C4-2B (cell line): Measurements from ENCODE around the gene CNTN4.

Source experiments
- ZFX ChIP-seq: fragments of 450-650 bp; IDR thresholded peaks from 2 replicates; pipeline ENCODE4 v1.6.1; 2017
- TF ChIP-seq, protein P1 (sequence below): fragments of 450-650 bp; conservative IDR thresholded peaks from 2 replicates; pipeline ENCODE4 v1.5.1; 2017; ENCODE audit warnings: mild to moderate bottlenecking

GRCh38 chr3:2645001-2645400 is 546.3 kb downstream of the CNTN4 start:
- TF ChIP-seq, protein P1, sequence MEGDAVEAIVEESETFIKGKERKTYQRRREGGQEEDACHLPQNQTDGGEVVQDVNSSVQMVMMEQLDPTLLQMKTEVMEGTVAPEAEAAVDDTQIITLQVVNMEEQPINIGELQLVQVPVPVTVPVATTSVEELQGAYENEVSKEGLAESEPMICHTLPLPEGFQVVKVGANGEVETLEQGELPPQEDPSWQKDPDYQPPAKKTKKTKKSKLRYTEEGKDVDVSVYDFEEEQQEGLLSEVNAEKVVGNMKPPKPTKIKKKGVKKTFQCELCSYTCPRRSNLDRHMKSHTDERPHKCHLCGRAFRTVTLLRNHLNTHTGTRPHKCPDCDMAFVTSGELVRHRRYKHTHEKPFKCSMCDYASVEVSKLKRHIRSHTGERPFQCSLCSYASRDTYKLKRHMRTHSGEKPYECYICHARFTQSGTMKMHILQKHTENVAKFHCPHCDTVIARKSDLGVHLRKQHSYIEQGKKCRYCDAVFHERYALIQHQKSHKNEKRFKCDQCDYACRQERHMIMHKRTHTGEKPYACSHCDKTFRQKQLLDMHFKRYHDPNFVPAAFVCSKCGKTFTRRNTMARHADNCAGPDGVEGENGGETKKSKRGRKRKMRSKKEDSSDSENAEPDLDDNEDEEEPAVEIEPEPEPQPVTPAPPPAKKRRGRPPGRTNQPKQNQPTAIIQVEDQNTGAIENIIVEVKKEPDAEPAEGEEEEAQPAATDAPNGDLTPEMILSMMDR: no peak
- no peak for TF ChIP-seq ZFX
